HG03025 (cell line): Measurements from ENCODE around the gene GFOD1.

ENCODE experiments used
- ATAC-seq: cut with Tn5 transposase; IDR thresholded peaks from one replicate; pipeline ENCODE4 v1.9.1; 2021; ENCODE audit warnings: mild to moderate bottlenecking, moderate library complexity; ENCODE audit not compliant: unreplicated experiment, low FRiP score

Gene GFOD1

GRCh38 chr6:13427801-13428582, 59.4 kb downstream of the GFOD1 start:
- peak; percentile 78 for ATAC-seq

GRCh38 chr6:13427316-13427715, 60.1 kb downstream of the GFOD1 start:
- no peak for ATAC-seq

- no peak for ATAC-seq
These were observed 61.2 kb downstream of the GFOD1 start for GRCh38 chr6:13425943-13426931.

- ATAC-seq = no peak
These were observed 62.0 kb downstream of the GFOD1 start for GRCh38 chr6:13425270-13425873.

GRCh38 chr6:13423252-13423651, 64.1 kb downstream of the GFOD1 start:
- ATAC-seq = no peak

GRCh38 chr6:13422681-13423221, 64.6 kb downstream of the GFOD1 start:
- ATAC-seq = no peak

GRCh38 chr6:13421425-13422059, 65.9 kb downstream of the GFOD1 start:
- no peak for ATAC-seq

- ATAC-seq = no peak
These were observed 67.1 kb downstream of the GFOD1 start for GRCh38 chr6:13420269-13420668.

GRCh38 chr6:13419422-13420195, 67.8 kb downstream of the GFOD1 start:
- ATAC-seq = no peak

GRCh38 chr6:13418844-13419243, 68.6 kb downstream of the GFOD1 start:
- no peak for ATAC-seq

- ATAC-seq = no peak
These were observed 69.4 kb downstream of the GFOD1 start for GRCh38 chr6:13417954-13418353.

- ATAC-seq = no peak
These were observed 70.0 kb downstream of the GFOD1 start for GRCh38 chr6:13417431-13417830.

- no peak for ATAC-seq
These were observed 72.1 kb downstream of the GFOD1 start for GRCh38 chr6:13415283-13415682.

- ATAC-seq = no peak
These were observed 73.4 kb downstream of the GFOD1 start for GRCh38 chr6:13413900-13414555.

- ATAC-seq = no peak
These were observed 73.9 kb downstream of the GFOD1 start for GRCh38 chr6:13413466-13413862.

GRCh38 chr6:13412639-13413465, 74.5 kb downstream of the GFOD1 start:
- no peak for ATAC-seq

- ATAC-seq = no peak
These were observed 75.2 kb downstream of the GFOD1 start for GRCh38 chr6:13412211-13412610.

GRCh38 chr6:13411484-13411883, 75.9 kb downstream of the GFOD1 start:
- no peak for ATAC-seq
